ENCODE data around the gene TMEM214.

TMEM214 gene

DNA sequence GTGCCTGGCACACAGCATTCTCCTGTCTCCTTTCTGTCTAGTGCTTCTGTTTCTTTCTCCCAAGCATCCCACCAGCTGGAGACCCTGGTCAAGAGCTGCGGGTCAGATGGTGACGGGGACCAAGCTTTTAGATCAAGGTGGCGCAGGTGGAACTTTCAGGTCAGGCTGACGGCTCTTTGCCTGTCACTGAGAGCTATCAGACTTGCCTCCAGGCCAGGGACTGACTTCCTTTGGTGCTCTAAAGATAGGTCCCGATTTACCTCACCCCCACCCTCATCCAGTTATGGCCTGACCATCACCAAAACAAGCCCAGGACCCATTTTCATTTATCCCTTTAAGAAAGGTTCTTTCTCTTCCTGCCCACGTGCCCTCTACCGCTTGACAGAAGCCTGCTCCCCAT, 44.5 kb downstream of the TMEM214 start:
- CTCF ChIA-PET, result interaction anchor here (1.4 to 1.9 kb wide), 2 partner anchors 17 to 22 kb away, joined by 3 to 4 read pairs; no protein-coding TSS in a partner anchor
- no peak for DNase-seq (ENCODE audit: extremely low spot score)
- TF ChIP-seq, protein P1, sequence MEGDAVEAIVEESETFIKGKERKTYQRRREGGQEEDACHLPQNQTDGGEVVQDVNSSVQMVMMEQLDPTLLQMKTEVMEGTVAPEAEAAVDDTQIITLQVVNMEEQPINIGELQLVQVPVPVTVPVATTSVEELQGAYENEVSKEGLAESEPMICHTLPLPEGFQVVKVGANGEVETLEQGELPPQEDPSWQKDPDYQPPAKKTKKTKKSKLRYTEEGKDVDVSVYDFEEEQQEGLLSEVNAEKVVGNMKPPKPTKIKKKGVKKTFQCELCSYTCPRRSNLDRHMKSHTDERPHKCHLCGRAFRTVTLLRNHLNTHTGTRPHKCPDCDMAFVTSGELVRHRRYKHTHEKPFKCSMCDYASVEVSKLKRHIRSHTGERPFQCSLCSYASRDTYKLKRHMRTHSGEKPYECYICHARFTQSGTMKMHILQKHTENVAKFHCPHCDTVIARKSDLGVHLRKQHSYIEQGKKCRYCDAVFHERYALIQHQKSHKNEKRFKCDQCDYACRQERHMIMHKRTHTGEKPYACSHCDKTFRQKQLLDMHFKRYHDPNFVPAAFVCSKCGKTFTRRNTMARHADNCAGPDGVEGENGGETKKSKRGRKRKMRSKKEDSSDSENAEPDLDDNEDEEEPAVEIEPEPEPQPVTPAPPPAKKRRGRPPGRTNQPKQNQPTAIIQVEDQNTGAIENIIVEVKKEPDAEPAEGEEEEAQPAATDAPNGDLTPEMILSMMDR (IDR thresholded peaks at IDR 0.05; ENCODE audit: control extremely low read depth, extremely low read depth, low read depth, missing control alignments), result no peak
- POLR2A ChIA-PET, result interaction anchor here (0.6 kb wide), 1 partner anchor 148 kb away, joined by 9 read pairs; no protein-coding TSS in a partner anchor

DNA sequence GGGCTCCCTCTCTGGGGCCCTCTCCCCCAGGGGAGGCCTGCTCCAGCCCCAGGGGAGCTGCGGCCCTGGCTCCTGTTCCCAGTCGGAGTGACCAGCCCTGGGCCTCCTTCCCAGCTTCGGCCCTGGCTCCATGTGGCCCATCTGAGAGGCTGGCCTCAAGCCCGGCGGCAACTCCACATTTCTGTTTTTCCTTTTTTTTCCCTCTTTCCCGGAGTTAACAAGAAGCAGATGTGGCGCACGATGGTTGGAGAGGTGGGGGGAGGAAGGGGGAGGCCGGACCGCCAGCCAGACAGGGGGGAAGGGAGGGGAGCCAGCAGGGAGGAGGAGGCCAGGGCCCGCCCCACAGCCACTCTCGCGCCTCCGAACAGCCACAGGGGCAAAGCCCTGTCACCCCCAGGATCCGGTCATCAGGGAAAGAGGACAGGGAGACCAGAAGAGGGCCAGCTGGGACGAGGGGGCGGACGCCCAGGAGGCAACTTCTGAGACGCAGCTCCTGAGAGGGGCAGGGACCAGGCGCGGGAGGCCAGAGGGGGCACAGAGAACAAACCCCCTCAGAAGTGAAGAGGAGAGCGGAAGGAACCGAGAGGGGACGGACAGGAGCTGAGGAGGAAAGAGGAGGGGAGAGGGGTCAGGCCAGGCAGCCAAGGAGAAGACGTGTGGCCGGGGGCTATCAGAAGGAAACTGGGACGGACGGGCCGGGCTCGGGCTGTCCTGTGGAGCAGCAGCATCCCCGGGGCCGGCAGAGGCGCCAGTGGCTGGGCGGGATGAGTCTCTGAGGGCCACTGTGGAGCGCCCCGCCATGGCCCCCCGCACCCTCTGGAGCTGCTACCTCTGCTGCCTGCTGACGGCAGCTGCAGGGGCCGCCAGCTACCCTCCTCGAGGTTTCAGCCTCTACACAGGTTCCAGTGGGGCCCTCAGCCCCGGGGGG, 45.8 kb downstream of the TMEM214 start, which contains the start of gene EMILIN1:
Gene EMILIN1, plus strand, starts transcription at position 349 of the 928 bp plus-strand sequence. Its CDS starts 451 bp downstream, at position 800.
- ChIA-PET CTCF (interaction anchor here (1.4 to 1.9 kb wide), 3 partner anchors 7 to 21 kb away, joined by 3 to 4 read pairs (median 3); partner anchors contain the start of gene OST4), POLR2A (no interaction called here)
- TF ChIP-seq, protein P1 (IDR thresholded peaks at IDR 0.05; ENCODE audit: control extremely low read depth, extremely low read depth, low read depth, missing control alignments), result no peak
- no peak for DNase-seq (ENCODE audit: extremely low spot score)

DNA sequence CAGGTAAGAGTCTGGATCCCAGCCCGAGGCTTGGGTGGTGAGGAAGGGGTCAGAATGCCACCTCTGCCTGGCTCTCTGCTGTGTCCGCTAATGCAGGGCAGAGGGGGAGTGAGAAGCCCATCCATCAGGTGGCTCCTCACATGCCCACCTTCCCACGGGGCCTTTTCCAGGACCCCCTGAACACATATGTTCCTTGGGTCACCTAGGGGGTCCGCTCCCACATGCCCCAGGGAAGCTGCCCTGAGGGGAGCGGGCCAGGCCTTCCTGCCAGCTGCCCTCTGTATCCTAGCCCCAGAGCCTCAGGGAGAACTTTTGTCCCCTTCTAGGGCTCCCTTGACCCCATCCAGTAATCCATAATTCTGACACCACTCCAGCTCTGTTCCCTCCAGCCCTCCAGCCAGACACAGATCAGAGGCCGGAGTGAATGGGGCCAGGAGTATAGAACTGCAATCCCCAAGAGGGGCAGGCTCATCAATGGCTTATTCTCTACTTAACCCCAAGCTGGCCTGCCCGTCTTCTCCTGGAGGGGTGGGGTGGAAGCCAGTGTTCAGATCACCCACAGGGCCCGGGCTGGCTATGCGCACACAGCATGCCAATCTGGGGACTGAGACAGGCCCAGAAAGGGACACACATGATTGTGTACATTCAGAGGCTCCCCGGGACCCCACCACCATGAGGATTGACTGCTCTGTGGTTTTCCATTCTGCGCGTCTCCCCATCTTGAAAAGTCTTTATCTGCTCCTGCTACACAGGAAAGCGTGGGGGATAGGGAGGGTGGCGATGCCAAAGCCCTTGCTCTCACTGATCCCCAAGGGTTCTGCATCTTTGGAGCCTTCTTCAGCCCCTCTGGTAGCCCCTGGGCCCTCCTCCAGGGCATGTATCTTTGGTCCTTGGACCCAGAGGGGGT, 46.7 kb downstream of the TMEM214 start:
- CTCF ChIA-PET, result interaction anchor here (1.5 to 9.6 kb wide), 4 partner anchors 8 to 29 kb away, joined by 3 to 105 read pairs (median 13); partner anchors contain the start of genes AGBL5 and OST4
- DNase-seq (ENCODE audit: extremely low spot score), result no peak
- POLR2A ChIA-PET, result no interaction called here
- TF ChIP-seq, protein P1 (IDR thresholded peaks at IDR 0.05; ENCODE audit: control extremely low read depth, extremely low read depth, low read depth, missing control alignments), result no peak

- ChIA-PET CTCF (interaction anchor here (0.7 to 9.6 kb wide), 8 partner anchors 9 to 270 kb away, joined by 3 to 105 read pairs (median 10); partner anchors contain the start of genes AGBL5 and OST4), POLR2A (no interaction called here)
- TF ChIP-seq, protein P1 (IDR thresholded peaks at IDR 0.05; ENCODE audit: control extremely low read depth, extremely low read depth, low read depth, missing control alignments), result no peak
- no peak for DNase-seq (ENCODE audit: extremely low spot score)
These were observed 47.3 kb downstream of the TMEM214 start for GRCh38 chr2:27080140-27080469.

DNA sequence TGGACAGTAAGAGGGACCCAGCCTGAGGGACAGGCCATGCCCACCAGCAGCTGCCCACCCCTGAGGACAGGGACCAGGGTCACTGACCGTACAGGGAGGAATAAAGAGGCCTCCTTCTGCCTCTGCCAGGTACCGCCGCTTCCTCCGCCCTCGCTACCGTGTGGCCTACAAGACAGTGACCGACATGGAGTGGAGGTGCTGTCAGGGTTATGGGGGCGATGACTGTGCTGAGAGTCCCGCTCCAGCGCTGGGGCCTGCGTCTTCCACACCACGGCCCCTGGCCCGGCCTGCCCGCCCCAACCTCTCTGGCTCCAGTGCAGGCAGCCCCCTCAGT, 47.8 kb downstream of the TMEM214 start:
- CTCF ChIA-PET, result interaction anchor here (0.7 to 9.6 kb wide), 16 partner anchors 9 to 270 kb away, joined by 3 to 105 read pairs (median 6); partner anchors contain the start of genes AGBL5, OST4 and TMEM214
- DNase-seq (ENCODE audit: extremely low spot score), result no peak
- TF ChIP-seq, protein P1 (IDR thresholded peaks at IDR 0.05; ENCODE audit: control extremely low read depth, extremely low read depth, low read depth, missing control alignments), result no peak
- POLR2A ChIA-PET, result interaction anchor here (1.3 kb wide), 1 partner anchor 9 kb away, joined by 5 read pairs; the partner anchor contains the start of gene OST4
